Hepatocyte (in vitro differentiated cells): ENCODE measurements around the gene ZNRF3. TPM values are rescaled to one million over a fixed set of nuclear protein-coding genes. Genes with fewer than 3 reads are reported as not detected.
A peak's percentile ranks its signal among the peaks of the same experiment; 100 is the strongest.

Experiments used
- DNase-seq: peaks from one replicate; pipeline ENCODE4 v3.0.0-alpha.2; 2016; ENCODE audit warnings: low spot score
- H2AFZ ChIP-seq: fragments of 200-600 bp; sonication (generic); 2 replicates; pipeline ENCODE4 v1.6.0; 2016; ENCODE audit warnings: antibody characterized with exemption, mild to moderate bottlenecking
- H3K27ac ChIP-seq: fragments of 200-600 bp; sonication (generic); 2 replicates; pipeline ENCODE4 v1.5.1; 2016; ENCODE audit warnings: mild to moderate bottlenecking
- H3K27me3 ChIP-seq: fragments of 200-600 bp; sonication (generic); 2 replicates; pipeline ENCODE4 v1.6.1; 2016
- H3K36me3 ChIP-seq: fragments of 200-600 bp; sonication (generic); replicated peaks from 2 replicates; pipeline ENCODE4 v1.5.1; 2016; ENCODE audit warnings: low read depth; ENCODE audit not compliant: insufficient read depth
- H3K4me1 ChIP-seq: fragments of 200-600 bp; sonication (generic); 2 replicates; pipeline ENCODE4 v1.5.1; 2016; ENCODE audit warnings: mild to moderate bottlenecking, moderate library complexity; ENCODE audit not compliant: insufficient read depth
- H3K4me2 ChIP-seq: fragments of 200-600 bp; sonication (generic); 2 replicates; pipeline ENCODE4 v1.6.0; 2016
- H3K4me3 ChIP-seq: fragments of 200-600 bp; sonication (generic); 2 replicates; pipeline ENCODE4 v1.5.1; 2016; ENCODE audit warnings: mild to moderate bottlenecking
- H3K79me2 ChIP-seq: fragments of 200-600 bp; sonication (generic); 2 replicates; pipeline ENCODE4 v1.6.0; 2017; ENCODE audit warnings: mild to moderate bottlenecking
- H3K9me2 ChIP-seq: fragments of 200-600 bp; sonication (generic); replicated peaks from 2 replicates; pipeline ENCODE4 v1.6.0; 2017; ENCODE audit warnings: mild to moderate bottlenecking; ENCODE audit not compliant: insufficient read depth
- H3K9me3 ChIP-seq: fragments of 200-600 bp; sonication (generic); 2 replicates; pipeline ENCODE4 v1.5.1; 2016; ENCODE audit warnings: low read depth, mild to moderate bottlenecking
- H4K20me1 ChIP-seq: fragments of 200-600 bp; sonication (generic); 2 replicates; pipeline ENCODE4 v1.6.0; 2016; ENCODE audit warnings: mild to moderate bottlenecking; ENCODE audit not compliant: insufficient read depth, poor library complexity, severe bottlenecking
- EZH2 ChIP-seq: fragments of 200-600 bp; sonication (generic); IDR thresholded peaks from 2 replicates; pipeline ENCODE4 v1.6.1; 2016; ENCODE audit warnings: antibody characterized with exemption, mild to moderate bottlenecking, borderline replicate concordance
- EZH2phosphoT487 ChIP-seq: fragments of 200-600 bp; sonication (generic); IDR thresholded peaks from one replicate; pipeline ENCODE4 v1.6.1; 2018; ENCODE audit warnings: antibody characterized with exemption, mild to moderate bottlenecking, low read depth, moderate library complexity; ENCODE audit not compliant: unreplicated experiment, severe bottlenecking
- WGBS: methylation state at CpG from one replicate; pipeline ENCODE4 v1.1.6; 2016; ENCODE audit warnings: low lambda C conversion rate; ENCODE audit errors: missing lambda C conversion rate; 5-methylcytosine and 5-hydroxymethylcytosine counted together
- polyA plus RNA-seq: library from polyadenylated mRNA; unstranded; fragments of >200 nt; fragmentation: Nextera tagmentation; extraction: Ambion mirVana; gene quantifications from 2 replicates; pipeline ENCODE4 v1.2.1, GENCODE V29; 2016
- total RNA-seq: library from RNA; depleted of rRNA; stranded (reverse); fragments of >200 nt; gene quantifications from 2 replicates; pipeline ENCODE4 v1.2.3, GENCODE V29; 2014
- TF ChIP-seq, protein P1 (sequence below): fragments of 200-600 bp; sonication (generic); IDR thresholded peaks from 2 replicates; pipeline ENCODE4 v1.5.1; 2016; ENCODE audit warnings: antibody characterized with exemption, mild to moderate bottlenecking; ENCODE audit not compliant: poor library complexity

ZNRF3 gene
- total and polyA plus RNA-seq, 2 experiments from 2014 or later = 8.9 to 14.7 TPM

DNA sequence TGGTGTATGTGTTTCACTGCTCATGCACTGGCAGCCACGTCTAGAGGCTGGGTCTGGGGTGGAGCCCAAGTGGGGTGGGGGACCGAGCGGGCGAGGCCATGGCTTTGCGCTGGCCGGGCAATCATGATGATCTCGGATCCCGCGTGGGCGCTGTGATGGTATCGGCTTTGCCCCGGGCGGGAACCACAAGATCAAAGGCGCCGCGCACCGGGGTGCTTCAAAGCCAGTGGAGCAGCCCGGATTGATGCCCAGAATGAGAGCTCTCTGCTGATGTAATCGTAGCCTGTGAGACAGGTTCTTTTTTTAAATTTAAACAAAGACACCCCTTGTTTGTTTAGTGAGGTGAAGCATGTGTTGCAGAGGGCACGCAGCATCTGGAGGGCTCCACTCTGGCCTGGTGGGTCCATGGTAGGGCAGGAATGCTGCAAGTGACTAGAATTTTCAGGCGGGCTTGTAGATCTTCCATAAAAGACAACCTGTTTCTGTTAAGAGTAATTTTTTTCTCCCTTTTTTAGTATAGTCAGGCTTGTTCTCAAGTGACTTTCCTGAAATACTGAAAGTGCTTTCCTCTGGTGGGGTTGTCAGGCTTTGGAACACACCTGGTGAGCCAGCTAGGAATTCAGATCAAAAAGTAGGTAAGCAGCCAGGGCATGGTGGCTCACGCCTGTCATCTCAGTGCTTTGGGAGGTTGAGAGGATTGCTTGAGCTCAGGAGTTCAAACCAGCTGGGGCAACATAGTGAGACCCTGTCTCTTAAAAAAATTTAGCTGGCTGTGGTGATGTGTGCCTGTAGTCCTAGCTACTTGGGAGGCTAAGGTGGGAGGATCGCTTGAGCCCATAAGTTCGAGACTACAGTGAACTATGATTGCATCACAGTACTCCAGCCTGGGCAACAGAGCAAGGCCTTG, 40.7 kb downstream of the ZNRF3 start:
- WGBS = 45% methylated on average over 23 of the region's 24 CpGs
- H3K4me3 ChIP-seq = no peak overlapping the region

DNA sequence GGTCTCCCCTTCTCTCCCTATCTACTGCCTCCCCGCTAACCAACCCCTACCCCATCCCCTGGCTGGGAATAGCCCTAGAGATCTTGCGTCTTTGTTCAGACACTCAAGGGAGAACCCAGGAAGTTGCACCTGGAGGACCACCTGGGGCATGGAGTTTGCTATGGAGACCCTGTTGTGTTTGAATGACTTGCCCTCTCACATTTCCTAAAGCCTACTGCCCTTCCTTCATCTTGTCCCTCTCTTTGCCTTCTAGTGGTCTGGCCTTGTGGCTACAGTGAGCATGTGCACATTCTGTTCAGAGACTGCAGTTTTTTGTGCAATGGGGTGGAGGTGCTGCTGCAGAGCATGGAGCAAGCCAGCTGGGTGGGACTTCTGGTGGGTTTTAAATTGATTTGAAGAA, 42.5 kb downstream of the ZNRF3 start:
- no peaks in the 10 kb centered on the region for H3K36me3 ChIP-seq
- no peaks in the 10 kb centered on the region for H3K9me2 ChIP-seq
- 100% methylated on average over 2 of the region's 2 CpGs for WGBS
- TF ChIP-seq EZH2phosphoT487 (no peak), EZH2 (no peak)
- TF ChIP-seq, protein P1, sequence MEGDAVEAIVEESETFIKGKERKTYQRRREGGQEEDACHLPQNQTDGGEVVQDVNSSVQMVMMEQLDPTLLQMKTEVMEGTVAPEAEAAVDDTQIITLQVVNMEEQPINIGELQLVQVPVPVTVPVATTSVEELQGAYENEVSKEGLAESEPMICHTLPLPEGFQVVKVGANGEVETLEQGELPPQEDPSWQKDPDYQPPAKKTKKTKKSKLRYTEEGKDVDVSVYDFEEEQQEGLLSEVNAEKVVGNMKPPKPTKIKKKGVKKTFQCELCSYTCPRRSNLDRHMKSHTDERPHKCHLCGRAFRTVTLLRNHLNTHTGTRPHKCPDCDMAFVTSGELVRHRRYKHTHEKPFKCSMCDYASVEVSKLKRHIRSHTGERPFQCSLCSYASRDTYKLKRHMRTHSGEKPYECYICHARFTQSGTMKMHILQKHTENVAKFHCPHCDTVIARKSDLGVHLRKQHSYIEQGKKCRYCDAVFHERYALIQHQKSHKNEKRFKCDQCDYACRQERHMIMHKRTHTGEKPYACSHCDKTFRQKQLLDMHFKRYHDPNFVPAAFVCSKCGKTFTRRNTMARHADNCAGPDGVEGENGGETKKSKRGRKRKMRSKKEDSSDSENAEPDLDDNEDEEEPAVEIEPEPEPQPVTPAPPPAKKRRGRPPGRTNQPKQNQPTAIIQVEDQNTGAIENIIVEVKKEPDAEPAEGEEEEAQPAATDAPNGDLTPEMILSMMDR = no peak
- DNase-seq = no peak
- H3K27me3 ChIP-seq = no peaks in the 10 kb centered on the region
- H3K79me2 ChIP-seq = peaks cover 98% of the 10 kb centered on the region
- H3K4me3 ChIP-seq = no peak overlapping the region
- H2AFZ ChIP-seq = no peak overlapping the region
- peaks cover 28% of the 10 kb centered on the region for H3K4me1 ChIP-seq
- H4K20me1 ChIP-seq = no peaks in the 10 kb centered on the region
- H3K4me2 ChIP-seq = no peak overlapping the region
- H3K9me3 ChIP-seq = no peaks in the 10 kb centered on the region
- no peak overlapping the region for H3K27ac ChIP-seq

More for the DNA sequence above, 40.7 kb downstream of the ZNRF3 start:
- no peaks in the 10 kb centered on the region for H3K9me3 ChIP-seq
- H3K36me3 ChIP-seq = no peaks in the 10 kb centered on the region
- peaks cover under 1% of the 10 kb centered on the region for H4K20me1 ChIP-seq
- TF ChIP-seq EZH2 (no peak), EZH2phosphoT487 (no peak)
- TF ChIP-seq, protein P1 = no peak
- no peaks in the 10 kb centered on the region for H3K9me2 ChIP-seq
- H3K79me2 ChIP-seq = peaks cover 98% of the 10 kb centered on the region
- peaks cover 32% of the 10 kb centered on the region for H3K4me1 ChIP-seq
- H3K27me3 ChIP-seq = no peaks in the 10 kb centered on the region
- H3K27ac ChIP-seq = peak overlapping the region; percentile 65
- peak; percentile 48 for DNase-seq
- no peak overlapping the region for H2AFZ ChIP-seq
- H3K4me2 ChIP-seq = peak overlapping the region; percentile 65

DNA sequence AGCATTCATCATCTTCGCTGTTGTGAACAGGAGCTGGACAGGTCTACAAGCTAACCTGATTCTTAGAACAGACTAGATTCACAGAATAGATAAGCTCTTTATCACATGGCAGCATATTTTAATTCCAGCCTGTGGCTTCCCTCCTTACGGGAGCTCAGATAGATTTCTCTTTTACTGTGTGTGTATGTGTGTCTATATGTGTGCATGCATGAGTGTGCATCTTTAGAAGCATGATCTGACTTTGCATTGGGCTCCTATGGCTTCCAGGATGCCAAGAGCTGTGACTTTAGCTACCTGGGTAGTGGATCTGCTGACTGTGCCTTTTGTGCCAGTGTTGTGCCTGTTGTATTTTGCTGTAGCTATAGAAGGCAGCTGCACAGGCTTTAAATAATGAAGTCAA, 44.3 kb downstream of the ZNRF3 start:
- DNase-seq = no peak
- H3K9me2 ChIP-seq = no peaks in the 10 kb centered on the region
- no peak overlapping the region for H3K4me3 ChIP-seq
- no peak overlapping the region for H3K4me2 ChIP-seq
- 90% methylated on average over 2 of the region's 2 CpGs for WGBS
- no peaks in the 10 kb centered on the region for H3K27me3 ChIP-seq
- H2AFZ ChIP-seq = no peak overlapping the region
- H3K36me3 ChIP-seq = no peaks in the 10 kb centered on the region
- H4K20me1 ChIP-seq = no peaks in the 10 kb centered on the region
- TF ChIP-seq EZH2 (no peak), EZH2phosphoT487 (no peak)
- TF ChIP-seq, protein P1 = no peak
- peaks cover 95% of the 10 kb centered on the region for H3K79me2 ChIP-seq
- no peaks in the 10 kb centered on the region for H3K9me3 ChIP-seq
- no peak overlapping the region for H3K27ac ChIP-seq
- peaks cover 35% of the 10 kb centered on the region for H3K4me1 ChIP-seq
